Erythroblast (primary cell): ENCODE data around the gene SLC34A3.

Experiments used
- DNase-seq, 2 experiments: peaks; one replicate each; lab custom pipeline; 2025; lab: John Stamatoyannopoulos, UW
- GATA1 ChIP-seq: IDR thresholded peaks from 2 replicates; pipeline ENCODE4 v1.6.1; 2011; ENCODE audit warnings: low read depth, mild to moderate bottlenecking, control low read depth, low read length, moderate library complexity
- POLR2A ChIP-seq: IDR thresholded peaks from 2 replicates; pipeline ENCODE4 v1.6.1; 2011; ENCODE audit warnings: mild to moderate bottlenecking, low read length

Gene SLC34A3

GRCh38 chr9:137224830-137225694 is 5.6 kb upstream of the SLC34A3 start, which contains the start of gene CYSRT1:
Gene CYSRT1 (plus strand): TSS chr9:137225174. CDS start chr9:137225622, 448 bp downstream.
- TF ChIP-seq POLR2A = no peak
- no peak for TF ChIP-seq GATA1
- no peak for DNase-seq

GRCh38 chr9:137225699-137226331 is 4.9 kb upstream of the SLC34A3 start:
- TF ChIP-seq GATA1 = no peak
- no peak for TF ChIP-seq POLR2A
- DNase-seq = no peak

GRCh38 chr9:137226338-137227053 is 4.2 kb upstream of the SLC34A3 start:
- DNase-seq = no peak
- TF ChIP-seq GATA1 = no peak

- TF ChIP-seq POLR2A = no peak
- no peak for TF ChIP-seq GATA1
- peak; percentile 80 to 88 for DNase-seq
Observed at GRCh38 chr9:137227054-137227852, 3.4 kb upstream of the SLC34A3 start, which contains the start of gene RNF224. Gene RNF224 (plus strand): TSS chr9:137227502. CDS start chr9:137228336, 834 bp downstream.

- no peak for TF ChIP-seq GATA1
- no peak for TF ChIP-seq POLR2A
Observed at GRCh38 chr9:137227853-137228505, 2.7 kb upstream of the SLC34A3 start.

GRCh38 chr9:137228506-137228967 is 2.2 kb upstream of the SLC34A3 start:
- no peak for DNase-seq
- TF ChIP-seq POLR2A (no peak), GATA1 (no peak)

More at GRCh38 chr9:137227853-137228505, 2.7 kb upstream of the SLC34A3 start:
- DNase-seq = no peak

- TF ChIP-seq GATA1 = no peak
- no peak for TF ChIP-seq POLR2A
- no peak for DNase-seq
Observed at GRCh38 chr9:137228968-137229896, 1.5 kb upstream of the SLC34A3 start.

GRCh38 chr9:137229903-137230704 is 597 bp upstream of the SLC34A3 start:
- DNase-seq = no peak
- TF ChIP-seq GATA1 (no peak), POLR2A (no peak)

GRCh38 chr9:137231372-137232039 is 805 bp downstream of the SLC34A3 start:
- TF ChIP-seq POLR2A (no peak), GATA1 (no peak)
- DNase-seq = no peak

- no peak for DNase-seq
- TF ChIP-seq GATA1 (no peak), POLR2A (no peak)
Observed at GRCh38 chr9:137232101-137232500, 1.4 kb downstream of the SLC34A3 start.

- TF ChIP-seq POLR2A (no peak), GATA1 (no peak)
Observed at GRCh38 chr9:137232510-137232909, 1.8 kb downstream of the SLC34A3 start.

More at GRCh38 chr9:137232510-137232909, 1.8 kb downstream of the SLC34A3 start:
- no peak for DNase-seq
